HEK293 (cell line): ENCODE results near the gene THTPA.

Experiments
- BCL11B ChIP-seq: fragments of 450-650 bp; formaldehyde crosslinking; IDR thresholded peaks from 2 replicates; pipeline ENCODE4 v1.5.1; 2016; ENCODE audit warnings: low read depth, missing biosample characterization, missing genetic modification characterization
- HOXA7 ChIP-seq: sonication (generic); formaldehyde crosslinking; IDR thresholded peaks from 2 replicates; pipeline ENCODE4 v1.8.1; 2022; ENCODE audit warnings: missing genetic modification reagents, borderline replicate concordance
- KLF1 ChIP-seq: fragments of 450-650 bp; formaldehyde crosslinking; IDR thresholded peaks from 2 replicates; pipeline ENCODE4 v1.5.1; 2016; ENCODE audit warnings: missing biosample characterization, missing genetic modification characterization
- KLF10 ChIP-seq: fragments of 450-650 bp; IDR thresholded peaks from 2 replicates; pipeline ENCODE4 v1.5.1; 2018; ENCODE audit warnings: missing biosample characterization, mild to moderate bottlenecking, missing genetic modification characterization
- KLF8 ChIP-seq: fragments of 450-650 bp; formaldehyde crosslinking; IDR thresholded peaks from 2 replicates; pipeline ENCODE4 v1.5.1; 2016; ENCODE audit warnings: missing biosample characterization, missing genetic modification characterization
- SP2 ChIP-seq: fragments of 450-650 bp; formaldehyde crosslinking; IDR thresholded peaks from 2 replicates; pipeline ENCODE4 v1.5.1; 2016; ENCODE audit warnings: missing biosample characterization, missing genetic modification characterization
- SP3 ChIP-seq: fragments of 450-650 bp; formaldehyde crosslinking; IDR thresholded peaks from 2 replicates; pipeline ENCODE4 v1.5.1; 2016; ENCODE audit warnings: missing biosample characterization, missing genetic modification characterization
- ZBTB17 ChIP-seq: fragments of 450-650 bp; formaldehyde crosslinking; IDR thresholded peaks from 2 replicates; pipeline ENCODE4 v1.5.1; 2016; ENCODE audit warnings: missing biosample characterization, missing genetic modification characterization
- ZBTB7A ChIP-seq: fragments of 450-650 bp; formaldehyde crosslinking; IDR thresholded peaks from 2 replicates; pipeline ENCODE4 v1.5.1; 2016; ENCODE audit warnings: low read depth, missing biosample characterization, missing genetic modification characterization
- ZFP3 ChIP-seq: fragments of 450-650 bp; formaldehyde crosslinking; IDR thresholded peaks from 2 replicates; pipeline ENCODE4 v1.5.1; 2016; ENCODE audit warnings: low read depth, missing biosample characterization, missing genetic modification characterization
- ZIC2 ChIP-seq: fragments of 450-650 bp; formaldehyde crosslinking; IDR thresholded peaks from 2 replicates; pipeline ENCODE4 v1.5.1; 2016; ENCODE audit warnings: missing biosample characterization, missing genetic modification characterization
- ZNF175 ChIP-seq: fragments of 450-650 bp; formaldehyde crosslinking; IDR thresholded peaks from 2 replicates; pipeline ENCODE4 v1.5.1; 2016; ENCODE audit warnings: missing biosample characterization, missing genetic modification characterization
- ZNF324 ChIP-seq: fragments of 450-650 bp; formaldehyde crosslinking; IDR thresholded peaks from 2 replicates; pipeline ENCODE4 v1.5.1; 2016; ENCODE audit warnings: missing biosample characterization, missing genetic modification characterization
- ZNF335 ChIP-seq: fragments of 450-650 bp; formaldehyde crosslinking; conservative IDR thresholded peaks from 2 replicates; pipeline ENCODE4 v1.5.1; 2016; ENCODE audit warnings: missing biosample characterization, missing genetic modification characterization
- ZNF394 ChIP-seq: fragments of 450-650 bp; formaldehyde crosslinking; IDR thresholded peaks from 2 replicates; pipeline ENCODE4 v1.5.1; 2016; ENCODE audit warnings: missing biosample characterization, missing genetic modification characterization, mild to moderate bottlenecking, moderate library complexity, borderline replicate concordance
- ZNF549 ChIP-seq: fragments of 450-650 bp; IDR thresholded peaks from 2 replicates; pipeline ENCODE4 v1.5.1; 2018; ENCODE audit warnings: missing biosample characterization, missing genetic modification characterization, mild to moderate bottlenecking, inconsistent platforms, moderate library complexity
- ZNF561 ChIP-seq: fragments of 450-650 bp; IDR thresholded peaks from 2 replicates; pipeline ENCODE4 v1.5.1; 2018; ENCODE audit warnings: missing biosample characterization, missing genetic modification characterization, borderline replicate concordance
- ZNF600 ChIP-seq: fragments of 450-650 bp; formaldehyde crosslinking; IDR thresholded peaks from 2 replicates; pipeline ENCODE4 v1.5.1; 2016; ENCODE audit warnings: missing biosample characterization, missing genetic modification characterization
- ZNF610 ChIP-seq: fragments of 450-650 bp; formaldehyde crosslinking; IDR thresholded peaks from 2 replicates; pipeline ENCODE4 v1.5.1; 2016; ENCODE audit warnings: missing biosample characterization, missing genetic modification characterization, borderline replicate concordance
- ZNF623 ChIP-seq: fragments of 450-650 bp; formaldehyde crosslinking; IDR thresholded peaks from 2 replicates; pipeline ENCODE4 v1.5.1; 2016; ENCODE audit warnings: missing biosample characterization, missing genetic modification characterization
- ZNF626 ChIP-seq: fragments of 450-650 bp; sonication (Bioruptor Pico); formaldehyde crosslinking; IDR thresholded peaks from 2 replicates; pipeline ENCODE4 v1.5.1; 2018; ENCODE audit warnings: missing biosample characterization, missing genetic modification characterization, inconsistent platforms
- ZNF76 ChIP-seq: fragments of 450-650 bp; formaldehyde crosslinking; IDR thresholded peaks from 2 replicates; pipeline ENCODE4; 2016; ENCODE audit warnings: low read depth, missing biosample characterization, missing genetic modification characterization, borderline replicate concordance
- ZNF830 ChIP-seq: fragments of 450-650 bp; IDR thresholded peaks from 2 replicates; pipeline ENCODE4 v1.5.0; 2018; ENCODE audit warnings: missing biosample characterization, missing genetic modification characterization, low read depth, mild to moderate bottlenecking, moderate library complexity
- ZSCAN16 ChIP-seq: fragments of 450-650 bp; formaldehyde crosslinking; IDR thresholded peaks from 2 replicates; pipeline ENCODE4 v1.5.1; 2016; ENCODE audit warnings: missing biosample characterization, missing genetic modification characterization
- ZXDB ChIP-seq: fragments of 450-650 bp; formaldehyde crosslinking; IDR thresholded peaks from 2 replicates; pipeline ENCODE4 v1.5.1; 2016; ENCODE audit warnings: missing biosample characterization, missing genetic modification characterization
- TF ChIP-seq, protein P1 (sequence below): fragments of 450-650 bp; formaldehyde crosslinking; IDR thresholded peaks from 2 replicates; pipeline ENCODE4 v1.5.1; 2016; ENCODE audit warnings: missing biosample characterization, missing genetic modification characterization
- TF ChIP-seq, protein P2 (sequence below): fragments of 450-650 bp; formaldehyde crosslinking; IDR thresholded peaks from 2 replicates; pipeline ENCODE4 v1.5.1; 2016; ENCODE audit warnings: missing biosample characterization, missing genetic modification characterization
- TF ChIP-seq, protein P3 (sequence below): fragments of 450-650 bp; formaldehyde crosslinking; IDR thresholded peaks from 2 replicates; pipeline ENCODE4 v1.5.1; 2016; ENCODE audit warnings: missing biosample characterization, missing genetic modification characterization
- TF ChIP-seq, protein P4 (sequence below): fragments of 450-650 bp; formaldehyde crosslinking; IDR thresholded peaks from 2 replicates; pipeline ENCODE4 v1.5.1; 2017; ENCODE audit warnings: missing biosample characterization, missing genetic modification characterization
- TF ChIP-seq, protein P5 (sequence below): fragments of 450-650 bp; formaldehyde crosslinking; optimal IDR thresholded peaks from 2 replicates; pipeline ENCODE3; 2016; ENCODE audit warnings: missing biosample characterization, mild to moderate bottlenecking, missing genetic modification characterization

Gene THTPA

DNA sequence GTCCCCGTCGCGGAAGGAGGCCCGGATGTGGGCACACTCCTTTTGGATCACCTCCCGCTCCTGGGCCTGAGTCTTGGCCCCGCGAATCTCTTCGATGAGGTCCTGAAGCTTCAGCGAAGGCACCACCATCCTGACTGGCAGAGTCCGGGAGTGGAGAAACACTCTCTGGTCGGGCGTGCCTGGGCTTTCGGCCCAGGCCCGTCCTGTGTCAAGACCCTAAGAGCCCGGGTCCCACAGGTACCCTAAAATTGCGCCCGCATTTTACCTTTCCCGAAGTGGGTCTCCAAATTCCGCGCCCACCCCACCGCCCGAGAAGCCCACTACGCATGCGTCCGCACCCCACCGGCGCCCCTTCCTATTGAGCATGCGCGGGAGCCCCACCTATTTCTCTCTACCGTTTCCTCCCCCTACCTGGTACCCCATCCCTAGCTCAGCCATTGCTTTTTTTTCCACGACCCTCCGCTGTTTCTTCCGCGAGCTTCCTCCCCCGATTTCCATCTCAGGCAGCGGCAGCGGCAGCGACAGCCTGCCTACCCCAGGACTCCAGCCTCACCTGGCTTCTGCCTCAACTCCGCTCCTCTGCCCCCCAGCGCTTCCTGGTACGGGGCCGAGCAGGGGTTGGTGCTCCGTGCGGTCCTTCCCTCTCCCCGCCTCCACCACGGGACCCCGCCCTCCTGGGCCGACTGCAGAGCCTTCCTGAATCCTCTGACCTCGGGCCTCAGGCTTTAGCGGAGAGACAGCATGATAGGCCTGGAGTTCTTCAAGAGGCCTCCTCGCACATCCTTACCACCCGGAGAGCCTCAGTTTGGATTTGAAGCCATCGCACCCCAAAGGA is 11.3 kb downstream of the THTPA start, which contains the start of gene AP1G2 (continued):
- TF ChIP-seq ZNF335 (tag by site-specific recombination) (peak; percentile 95), ZIC2 (tag by site-specific recombination) (peak; percentile 97), ZNF623 (tag by site-specific recombination) (0 out of 2 replicates have a peak, but pooled peaks have one; percentile 18), ZNF394 (tag by site-specific recombination) (peak; percentile 46; the same call in 1 of the 2 replicates), ZNF561 (peak; percentile 24; the same call in 1 of the 2 replicates), ZNF830 (tag by site-specific recombination) (no peak), KLF10 (tag by site-specific recombination) (peak; percentile 88), SP3 (peak; percentile 95), ZNF549 (tag by site-specific recombination) (no peak), ZNF610 (tag by site-specific recombination) (0 out of 2 replicates have a peak, but pooled peaks have one; percentile 66), BCL11B (tag by site-specific recombination) (no peak), ZSCAN16 (no peak), ZBTB17 (tag by site-specific recombination) (peak; percentile 98), ZNF76 (peak; percentile 62; the same call in 1 of the 2 replicates), ZXDB (tag by site-specific recombination) (peak; percentile 100), KLF8 (tag by site-specific recombination) (peak; percentile 96), ZFP3 (no peak), ZBTB7A (peak; percentile 91; the same call in 1 of the 2 replicates), ZNF626 (tag by site-specific recombination) (no peak), HOXA7 (CRISPR knock-in tag) (no peak), ZNF324 (tag by site-specific recombination) (peak; percentile 43; the same call in 1 of the 2 replicates), SP2 (tag by site-specific recombination) (peak; percentile 89), ZNF600 (peak; percentile 94), ZNF175 (tag by site-specific recombination) (no peak), KLF1 (tag by site-specific recombination) (peak; percentile 79)
- TF ChIP-seq, protein P1, sequence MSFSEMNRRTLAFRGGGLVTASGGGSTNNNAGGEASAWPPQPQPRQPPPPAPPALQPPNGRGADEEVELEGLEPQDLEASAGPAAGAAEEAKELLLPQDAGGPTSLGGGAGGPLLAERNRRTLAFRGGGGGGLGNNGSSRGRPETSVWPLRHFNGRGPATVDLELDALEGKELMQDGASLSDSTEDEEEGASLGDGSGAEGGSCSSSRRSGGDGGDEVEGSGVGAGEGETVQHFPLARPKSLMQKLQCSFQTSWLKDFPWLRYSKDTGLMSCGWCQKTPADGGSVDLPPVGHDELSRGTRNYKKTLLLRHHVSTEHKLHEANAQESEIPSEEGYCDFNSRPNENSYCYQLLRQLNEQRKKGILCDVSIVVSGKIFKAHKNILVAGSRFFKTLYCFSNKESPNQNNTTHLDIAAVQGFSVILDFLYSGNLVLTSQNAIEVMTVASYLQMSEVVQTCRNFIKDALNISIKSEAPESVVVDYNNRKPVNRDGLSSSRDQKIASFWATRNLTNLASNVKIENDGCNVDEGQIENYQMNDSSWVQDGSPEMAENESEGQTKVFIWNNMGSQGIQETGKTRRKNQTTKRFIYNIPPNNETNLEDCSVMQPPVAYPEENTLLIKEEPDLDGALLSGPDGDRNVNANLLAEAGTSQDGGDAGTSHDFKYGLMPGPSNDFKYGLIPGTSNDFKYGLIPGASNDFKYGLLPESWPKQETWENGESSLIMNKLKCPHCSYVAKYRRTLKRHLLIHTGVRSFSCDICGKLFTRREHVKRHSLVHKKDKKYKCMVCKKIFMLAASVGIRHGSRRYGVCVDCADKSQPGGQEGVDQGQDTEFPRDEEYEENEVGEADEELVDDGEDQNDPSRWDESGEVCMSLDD (tag by site-specific recombination): peak; percentile 98
- TF ChIP-seq, protein P2, sequence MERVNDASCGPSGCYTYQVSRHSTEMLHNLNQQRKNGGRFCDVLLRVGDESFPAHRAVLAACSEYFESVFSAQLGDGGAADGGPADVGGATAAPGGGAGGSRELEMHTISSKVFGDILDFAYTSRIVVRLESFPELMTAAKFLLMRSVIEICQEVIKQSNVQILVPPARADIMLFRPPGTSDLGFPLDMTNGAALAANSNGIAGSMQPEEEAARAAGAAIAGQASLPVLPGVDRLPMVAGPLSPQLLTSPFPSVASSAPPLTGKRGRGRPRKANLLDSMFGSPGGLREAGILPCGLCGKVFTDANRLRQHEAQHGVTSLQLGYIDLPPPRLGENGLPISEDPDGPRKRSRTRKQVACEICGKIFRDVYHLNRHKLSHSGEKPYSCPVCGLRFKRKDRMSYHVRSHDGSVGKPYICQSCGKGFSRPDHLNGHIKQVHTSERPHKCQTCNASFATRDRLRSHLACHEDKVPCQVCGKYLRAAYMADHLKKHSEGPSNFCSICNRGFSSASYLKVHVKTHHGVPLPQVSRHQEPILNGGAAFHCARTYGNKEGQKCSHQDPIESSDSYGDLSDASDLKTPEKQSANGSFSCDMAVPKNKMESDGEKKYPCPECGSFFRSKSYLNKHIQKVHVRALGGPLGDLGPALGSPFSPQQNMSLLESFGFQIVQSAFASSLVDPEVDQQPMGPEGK (tag by site-specific recombination): peak; percentile 100
- TF ChIP-seq, protein P3, sequence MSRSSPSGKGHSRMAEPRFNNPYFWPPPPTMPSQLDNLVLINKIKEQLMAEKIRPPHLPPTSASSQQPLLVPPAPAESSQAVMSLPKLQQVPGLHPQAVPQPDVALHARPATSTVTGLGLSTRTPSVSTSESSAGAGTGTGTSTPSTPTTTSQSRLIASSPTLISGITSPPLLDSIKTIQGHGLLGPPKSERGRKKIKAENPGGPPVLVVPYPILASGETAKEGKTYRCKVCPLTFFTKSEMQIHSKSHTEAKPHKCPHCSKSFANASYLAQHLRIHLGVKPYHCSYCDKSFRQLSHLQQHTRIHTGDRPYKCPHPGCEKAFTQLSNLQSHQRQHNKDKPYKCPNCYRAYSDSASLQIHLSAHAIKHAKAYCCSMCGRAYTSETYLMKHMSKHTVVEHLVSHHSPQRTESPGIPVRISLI (tag by site-specific recombination): no peak
- TF ChIP-seq, protein P4, sequence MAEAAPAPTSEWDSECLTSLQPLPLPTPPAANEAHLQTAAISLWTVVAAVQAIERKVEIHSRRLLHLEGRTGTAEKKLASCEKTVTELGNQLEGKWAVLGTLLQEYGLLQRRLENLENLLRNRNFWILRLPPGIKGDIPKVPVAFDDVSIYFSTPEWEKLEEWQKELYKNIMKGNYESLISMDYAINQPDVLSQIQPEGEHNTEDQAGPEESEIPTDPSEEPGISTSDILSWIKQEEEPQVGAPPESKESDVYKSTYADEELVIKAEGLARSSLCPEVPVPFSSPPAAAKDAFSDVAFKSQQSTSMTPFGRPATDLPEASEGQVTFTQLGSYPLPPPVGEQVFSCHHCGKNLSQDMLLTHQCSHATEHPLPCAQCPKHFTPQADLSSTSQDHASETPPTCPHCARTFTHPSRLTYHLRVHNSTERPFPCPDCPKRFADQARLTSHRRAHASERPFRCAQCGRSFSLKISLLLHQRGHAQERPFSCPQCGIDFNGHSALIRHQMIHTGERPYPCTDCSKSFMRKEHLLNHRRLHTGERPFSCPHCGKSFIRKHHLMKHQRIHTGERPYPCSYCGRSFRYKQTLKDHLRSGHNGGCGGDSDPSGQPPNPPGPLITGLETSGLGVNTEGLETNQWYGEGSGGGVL (tag by site-specific recombination): peak; percentile 26; the same call in 1 of the 2 replicates
- TF ChIP-seq, protein P5, sequence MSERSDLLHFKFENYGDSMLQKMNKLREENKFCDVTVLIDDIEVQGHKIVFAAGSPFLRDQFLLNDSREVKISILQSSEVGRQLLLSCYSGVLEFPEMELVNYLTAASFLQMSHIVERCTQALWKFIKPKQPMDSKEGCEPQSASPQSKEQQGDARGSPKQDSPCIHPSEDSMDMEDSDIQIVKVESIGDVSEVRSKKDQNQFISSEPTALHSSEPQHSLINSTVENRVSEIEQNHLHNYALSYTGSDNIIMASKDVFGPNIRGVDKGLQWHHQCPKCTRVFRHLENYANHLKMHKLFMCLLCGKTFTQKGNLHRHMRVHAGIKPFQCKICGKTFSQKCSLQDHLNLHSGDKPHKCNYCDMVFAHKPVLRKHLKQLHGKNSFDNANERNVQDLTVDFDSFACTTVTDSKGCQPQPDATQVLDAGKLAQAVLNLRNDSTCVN (tag by site-specific recombination): peak; percentile 61
